ENCODE measurements around the gene INO80.

DNA sequence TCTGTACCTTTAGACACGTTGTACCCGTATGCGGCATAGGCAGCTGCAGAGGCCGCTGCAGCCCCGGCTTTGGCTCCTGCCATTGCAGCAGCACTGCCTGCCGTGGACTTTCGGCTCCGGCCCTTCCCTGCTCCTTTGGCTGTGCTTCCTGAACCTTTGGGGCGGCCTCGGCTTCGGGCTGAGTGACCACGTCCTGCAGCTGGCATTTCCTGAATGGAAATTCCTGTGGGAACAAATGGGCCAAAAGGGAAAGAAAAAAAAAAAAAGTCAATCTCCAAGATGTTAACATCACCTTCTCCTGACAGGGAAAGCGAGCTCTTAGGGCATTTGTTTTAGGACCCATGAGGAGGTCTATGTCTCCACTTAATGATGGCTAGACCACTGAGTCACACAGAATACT lies 133.2 kb downstream of the INO80 start:
- TF ChIP-seq, protein P1, sequence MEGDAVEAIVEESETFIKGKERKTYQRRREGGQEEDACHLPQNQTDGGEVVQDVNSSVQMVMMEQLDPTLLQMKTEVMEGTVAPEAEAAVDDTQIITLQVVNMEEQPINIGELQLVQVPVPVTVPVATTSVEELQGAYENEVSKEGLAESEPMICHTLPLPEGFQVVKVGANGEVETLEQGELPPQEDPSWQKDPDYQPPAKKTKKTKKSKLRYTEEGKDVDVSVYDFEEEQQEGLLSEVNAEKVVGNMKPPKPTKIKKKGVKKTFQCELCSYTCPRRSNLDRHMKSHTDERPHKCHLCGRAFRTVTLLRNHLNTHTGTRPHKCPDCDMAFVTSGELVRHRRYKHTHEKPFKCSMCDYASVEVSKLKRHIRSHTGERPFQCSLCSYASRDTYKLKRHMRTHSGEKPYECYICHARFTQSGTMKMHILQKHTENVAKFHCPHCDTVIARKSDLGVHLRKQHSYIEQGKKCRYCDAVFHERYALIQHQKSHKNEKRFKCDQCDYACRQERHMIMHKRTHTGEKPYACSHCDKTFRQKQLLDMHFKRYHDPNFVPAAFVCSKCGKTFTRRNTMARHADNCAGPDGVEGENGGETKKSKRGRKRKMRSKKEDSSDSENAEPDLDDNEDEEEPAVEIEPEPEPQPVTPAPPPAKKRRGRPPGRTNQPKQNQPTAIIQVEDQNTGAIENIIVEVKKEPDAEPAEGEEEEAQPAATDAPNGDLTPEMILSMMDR (IDR thresholded peaks at IDR 0.05): no peak
- TF ChIP-seq EP300 (IDR thresholded peaks at IDR 0.05) (no peak), POLR2A (IDR thresholded peaks at IDR 0.05; ENCODE audit: low read depth) (no peak)

Data from esophagus muscularis mucosa (tissue), 4 donors.